Activated naive CD4-positive, alpha-beta T cell treated with Interleukin-2 at 50 U/mL for 16 hours (primary cell): ENCODE results near the gene NDRG3.
"Not testable (repeated sequence)": the region's sequence is repeated elsewhere in the genome, so short reads cannot be mapped to it uniquely, and the experiment has no call there.

Source experiments
- DNase-seq: peaks from one replicate; pipeline ENCODE4 v3.0.0-alpha.2; 2020

Gene NDRG3

DNA sequence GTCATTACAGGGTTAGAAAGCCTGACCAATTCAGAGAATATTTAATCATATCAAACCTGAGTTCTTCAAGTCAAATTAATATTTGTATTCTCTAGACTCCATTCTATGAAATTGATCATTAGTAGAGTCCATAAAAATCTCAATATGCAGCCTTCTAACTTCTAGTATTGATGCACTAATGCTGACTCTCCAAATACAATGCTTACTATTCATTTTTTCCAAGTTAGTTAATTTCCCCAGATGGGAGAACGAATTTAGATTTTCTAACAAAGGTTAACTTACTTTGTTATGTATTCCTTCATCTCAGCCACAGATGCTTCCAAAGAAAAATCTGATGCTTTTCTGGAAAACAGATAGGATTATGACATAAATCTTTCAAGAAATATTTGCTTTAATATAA is 12.4 kb upstream of the NDRG3 start:
- no peak for DNase-seq

GRCh38 chr20:36756496-36756895 is 10.6 kb upstream of the NDRG3 start:
- no peak for DNase-seq

GRCh38 chr20:36754656-36755222 is 8.8 kb upstream of the NDRG3 start:
- peak; percentile 34 for DNase-seq

DNA sequence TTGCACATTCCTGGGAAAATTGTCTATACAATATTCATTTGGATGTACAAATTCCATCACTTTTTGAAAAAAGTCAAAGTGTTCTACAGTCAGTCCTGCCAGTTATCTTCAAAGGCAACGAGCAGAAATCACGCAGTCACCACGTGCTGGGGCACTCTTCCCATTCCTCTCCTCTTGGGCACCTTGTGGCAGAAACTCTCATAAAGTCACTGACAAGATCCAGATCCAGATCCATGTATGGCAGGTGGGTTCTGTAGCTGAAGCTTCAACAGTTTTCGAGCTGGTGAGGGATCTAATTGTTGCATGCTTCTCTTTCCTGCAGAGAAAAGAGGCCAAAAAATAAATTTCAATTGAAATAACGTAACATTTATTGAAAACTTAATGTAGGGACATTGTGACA is 6.7 kb upstream of the NDRG3 start:
- no peak for DNase-seq

GRCh38 chr20:36745234-36745926 is 510 bp downstream of the NDRG3 start:
- peak; percentile 37 for DNase-seq

DNA sequence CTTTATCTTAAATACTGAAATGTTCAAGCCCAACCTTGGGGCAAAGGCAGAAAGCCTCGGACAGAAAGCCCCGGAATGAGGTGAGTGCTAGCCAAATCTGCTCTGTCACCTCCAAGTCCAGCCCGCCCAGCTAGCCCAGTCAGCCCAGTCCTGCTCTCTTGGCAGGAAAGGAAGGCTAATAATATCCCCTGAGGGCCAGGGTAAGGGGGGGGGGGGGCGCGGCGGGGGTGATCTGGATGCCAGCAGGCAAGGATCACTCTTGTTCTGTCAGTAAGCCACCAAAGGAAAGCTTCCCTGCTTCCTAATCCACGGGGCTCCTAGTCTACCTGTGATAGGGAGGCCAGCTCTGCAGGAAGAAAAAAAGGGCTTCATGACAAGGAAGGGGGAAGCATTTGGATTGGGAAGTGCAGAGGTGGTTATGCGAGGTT is 1.1 kb downstream of the NDRG3 start:
- no peak for DNase-seq

- DNase-seq = no peak
Measured at GRCh38 chr20:36744243-36744642, 1.6 kb downstream of the NDRG3 start.

- DNase-seq = no peak
Measured at GRCh38 chr20:36742558-36742957, 3.3 kb downstream of the NDRG3 start.

DNA sequence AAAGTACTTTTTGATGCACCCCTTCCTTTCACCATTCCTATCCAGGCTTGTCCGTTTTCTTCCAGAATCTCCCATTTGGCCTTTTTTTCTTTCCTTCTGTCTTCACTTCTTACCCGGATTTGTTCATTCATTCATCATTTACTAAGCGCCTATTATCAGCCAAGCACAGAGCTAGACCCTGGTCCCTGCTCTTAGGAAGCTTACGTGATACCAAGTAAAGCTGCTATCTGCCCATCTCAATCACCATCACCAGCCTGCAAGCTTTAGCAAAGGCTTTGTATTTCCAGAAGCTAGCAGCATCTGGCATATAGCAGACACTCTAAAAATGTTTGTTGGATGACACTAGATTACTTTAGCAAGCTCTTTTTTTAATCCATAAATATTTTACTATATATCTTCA is 4.8 kb downstream of the NDRG3 start:
- no peak for DNase-seq

- DNase-seq = no peak
Measured at GRCh38 chr20:36737183-36737499, 8.7 kb downstream of the NDRG3 start.

GRCh38 chr20:36736451-36737182 is 9.3 kb downstream of the NDRG3 start:
- DNase-seq = no peak

GRCh38 chr20:36732456-36732855 is 13.4 kb downstream of the NDRG3 start:
- DNase-seq = no peak

DNA sequence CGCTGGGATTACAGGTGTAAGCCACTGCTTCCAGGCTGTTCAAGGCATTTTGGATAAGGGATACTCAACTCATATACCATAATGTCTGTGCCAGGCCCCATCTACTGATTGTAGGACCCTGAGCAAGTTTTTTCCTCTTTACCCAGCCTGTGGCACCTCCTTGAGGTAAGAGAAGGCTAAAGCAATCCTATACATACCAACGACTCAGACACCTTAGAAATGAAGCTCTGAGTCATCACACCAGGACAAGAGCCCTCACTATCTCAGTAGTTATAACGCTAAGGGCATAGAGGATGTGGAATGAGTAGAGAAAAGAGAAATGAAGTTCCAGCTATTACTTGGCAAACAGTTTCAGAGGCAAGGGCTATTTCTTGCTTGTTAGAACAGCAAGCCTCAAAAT is 16.9 kb downstream of the NDRG3 start:
- no peak for DNase-seq

GRCh38 chr20:36726168-36726567 is 19.7 kb downstream of the NDRG3 start:
- DNase-seq = no peak

DNA sequence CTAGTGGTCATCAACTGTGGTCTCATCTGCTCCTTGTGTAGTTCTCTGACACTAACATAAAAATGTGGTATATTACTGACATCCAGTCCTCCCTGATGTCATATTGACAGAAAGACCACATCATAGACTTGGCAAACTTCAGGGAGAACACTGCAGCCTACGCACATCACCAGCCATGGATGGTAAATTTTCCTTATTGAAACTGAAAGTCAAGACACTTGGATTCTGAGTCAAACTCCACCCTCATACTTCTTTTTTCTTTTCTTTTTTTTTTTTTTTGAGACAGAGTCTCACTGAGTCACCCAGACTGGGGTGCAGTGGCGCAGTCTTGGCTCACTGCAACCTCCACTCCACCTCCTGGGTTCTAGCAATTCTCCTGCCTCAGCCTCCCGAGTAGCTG is 25.4 kb downstream of the NDRG3 start:
- DNase-seq = peak; percentile 19

- DNase-seq = no peak
Measured at GRCh38 chr20:36717657-36718056, 28.2 kb downstream of the NDRG3 start.

DNA sequence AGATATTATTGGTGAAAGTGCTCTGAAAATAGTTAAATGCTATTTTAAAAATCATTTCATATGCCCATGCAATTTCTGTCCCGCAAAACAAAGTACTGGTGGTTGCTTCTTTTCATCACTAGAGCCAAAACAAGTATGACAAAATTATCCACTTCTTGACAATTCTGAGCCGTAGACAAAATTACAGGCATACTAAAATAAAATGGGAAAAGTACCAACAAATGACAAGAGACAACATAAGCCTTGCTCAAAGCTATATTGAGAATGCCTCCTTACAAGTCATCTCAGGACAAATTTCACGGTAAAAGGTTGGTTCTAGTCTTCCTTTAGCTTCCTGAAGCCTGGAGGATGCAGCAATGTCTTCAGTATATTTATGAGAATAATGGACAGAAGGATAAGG is 28.9 kb downstream of the NDRG3 start:
- no peak for DNase-seq

- no peak for DNase-seq
Measured at GRCh38 chr20:36712775-36713174, 33.1 kb downstream of the NDRG3 start.

DNA sequence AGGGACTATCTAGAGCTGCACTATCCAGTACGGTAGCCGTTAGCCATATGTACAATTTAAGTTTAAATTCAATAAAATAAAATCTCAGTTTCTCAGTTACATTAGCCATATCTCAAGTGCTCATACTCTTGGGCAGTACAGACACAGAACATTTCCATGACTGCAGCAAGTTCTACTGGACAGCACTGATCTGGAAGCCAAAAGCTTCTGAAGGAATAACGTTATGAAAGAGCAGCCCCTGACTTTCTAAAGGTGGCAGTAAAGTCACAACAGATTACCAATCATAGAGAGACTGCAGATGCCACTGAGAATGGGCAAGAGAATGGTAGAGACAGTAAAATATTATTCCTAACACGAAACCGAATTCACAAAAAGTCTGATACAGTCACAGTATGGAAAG is 36.8 kb downstream of the NDRG3 start:
- DNase-seq = no peak

- DNase-seq = no peak
Measured at GRCh38 chr20:36703530-36703929, 42.4 kb downstream of the NDRG3 start.

GRCh38 chr20:36700438-36700837 is 45.5 kb downstream of the NDRG3 start:
- DNase-seq = no peak

DNA sequence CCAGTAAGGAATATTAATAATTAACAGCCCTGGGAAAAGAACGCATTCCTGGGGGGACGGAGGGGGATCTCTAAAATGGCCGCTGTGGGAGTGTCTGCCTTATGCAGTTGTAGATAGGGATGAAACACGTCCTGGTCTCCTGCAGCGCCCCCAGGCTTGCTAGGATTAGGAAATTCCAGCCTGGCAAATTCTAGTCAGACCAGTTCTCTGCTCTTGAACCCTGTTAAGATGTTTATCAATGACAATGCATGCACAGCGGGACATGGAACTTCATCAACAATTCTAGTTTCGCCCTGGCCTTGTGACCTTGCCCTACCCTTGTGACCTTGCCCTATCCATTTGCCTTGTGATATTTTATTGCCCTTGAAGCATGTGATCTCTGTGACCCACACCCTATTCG is 50.4 kb downstream of the NDRG3 start:
- not testable (repeated sequence) for DNase-seq

GRCh38 chr20:36688630-36689029 is 57.3 kb downstream of the NDRG3 start:
- no peak for DNase-seq

DNA sequence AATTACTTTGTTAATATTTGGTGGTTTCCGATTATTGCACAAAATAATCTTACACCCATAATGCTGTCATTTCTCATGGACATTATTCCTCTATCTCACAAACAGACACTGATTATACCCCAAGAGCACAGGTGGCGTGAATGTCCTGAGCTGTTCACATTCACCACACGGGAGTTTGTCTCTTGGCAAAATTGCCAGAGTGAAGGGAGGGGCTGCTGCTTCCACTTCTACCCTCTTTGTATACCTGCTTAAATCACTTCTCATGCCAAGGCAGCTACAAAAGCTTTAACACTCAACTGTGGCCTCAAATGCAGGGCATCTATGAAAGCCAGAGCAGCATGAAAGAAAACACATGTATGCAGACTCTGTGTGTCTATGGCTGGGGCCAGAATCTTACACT is 58.0 kb downstream of the NDRG3 start:
- DNase-seq = no peak

DNA sequence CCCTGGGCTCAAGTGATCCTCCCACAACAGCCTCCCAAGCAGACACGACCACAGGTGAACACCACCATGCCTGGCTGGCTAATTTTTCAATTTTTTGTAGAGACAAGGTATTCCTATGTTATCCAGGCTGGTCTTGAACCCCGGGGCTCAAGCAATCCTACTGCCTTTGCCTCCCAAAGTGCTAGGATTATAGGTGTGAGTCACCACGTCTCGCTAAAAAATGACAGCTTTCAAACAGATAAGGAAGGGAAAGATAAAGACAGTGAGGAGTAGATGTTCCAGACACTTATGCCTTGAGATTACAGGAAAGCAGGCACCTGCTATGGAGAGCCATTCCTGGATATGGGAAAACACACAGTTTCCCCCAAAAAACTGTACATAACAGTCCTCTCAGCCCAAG is 58.9 kb downstream of the NDRG3 start:
- no peak for DNase-seq
